ENCODE measurements around the gene RAB30.

The RAB30 gene

DNA sequence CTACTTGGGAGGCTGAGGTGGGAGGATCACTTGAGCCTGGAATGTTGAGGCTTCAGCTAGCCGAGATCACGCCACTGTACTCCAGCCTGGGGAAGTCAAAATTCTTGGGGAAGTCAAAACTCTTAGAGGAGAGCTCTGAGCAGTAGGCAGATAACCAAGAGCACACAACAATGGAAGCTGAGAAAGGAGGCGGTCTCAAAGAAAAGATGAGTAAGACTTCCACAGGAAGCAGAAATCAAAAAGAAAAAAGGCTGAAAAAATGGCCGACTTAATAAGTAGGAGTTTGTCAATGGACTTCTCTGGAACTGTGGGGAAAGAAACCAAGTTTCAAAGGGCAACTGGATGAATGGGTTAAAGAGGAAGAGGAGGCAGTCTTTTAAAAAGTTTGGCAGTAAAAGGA is 32.1 kb downstream of the RAB30 start:
- TF ChIP-seq, protein P1, sequence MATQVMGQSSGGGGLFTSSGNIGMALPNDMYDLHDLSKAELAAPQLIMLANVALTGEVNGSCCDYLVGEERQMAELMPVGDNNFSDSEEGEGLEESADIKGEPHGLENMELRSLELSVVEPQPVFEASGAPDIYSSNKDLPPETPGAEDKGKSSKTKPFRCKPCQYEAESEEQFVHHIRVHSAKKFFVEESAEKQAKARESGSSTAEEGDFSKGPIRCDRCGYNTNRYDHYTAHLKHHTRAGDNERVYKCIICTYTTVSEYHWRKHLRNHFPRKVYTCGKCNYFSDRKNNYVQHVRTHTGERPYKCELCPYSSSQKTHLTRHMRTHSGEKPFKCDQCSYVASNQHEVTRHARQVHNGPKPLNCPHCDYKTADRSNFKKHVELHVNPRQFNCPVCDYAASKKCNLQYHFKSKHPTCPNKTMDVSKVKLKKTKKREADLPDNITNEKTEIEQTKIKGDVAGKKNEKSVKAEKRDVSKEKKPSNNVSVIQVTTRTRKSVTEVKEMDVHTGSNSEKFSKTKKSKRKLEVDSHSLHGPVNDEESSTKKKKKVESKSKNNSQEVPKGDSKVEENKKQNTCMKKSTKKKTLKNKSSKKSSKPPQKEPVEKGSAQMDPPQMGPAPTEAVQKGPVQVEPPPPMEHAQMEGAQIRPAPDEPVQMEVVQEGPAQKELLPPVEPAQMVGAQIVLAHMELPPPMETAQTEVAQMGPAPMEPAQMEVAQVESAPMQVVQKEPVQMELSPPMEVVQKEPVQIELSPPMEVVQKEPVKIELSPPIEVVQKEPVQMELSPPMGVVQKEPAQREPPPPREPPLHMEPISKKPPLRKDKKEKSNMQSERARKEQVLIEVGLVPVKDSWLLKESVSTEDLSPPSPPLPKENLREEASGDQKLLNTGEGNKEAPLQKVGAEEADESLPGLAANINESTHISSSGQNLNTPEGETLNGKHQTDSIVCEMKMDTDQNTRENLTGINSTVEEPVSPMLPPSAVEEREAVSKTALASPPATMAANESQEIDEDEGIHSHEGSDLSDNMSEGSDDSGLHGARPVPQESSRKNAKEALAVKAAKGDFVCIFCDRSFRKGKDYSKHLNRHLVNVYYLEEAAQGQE (IDR thresholded peaks at IDR 0.05; ENCODE audit: insufficient replicate concordance, low read depth), result no peak
- TF ChIP-seq POLR2AphosphoS5 (IDR thresholded peaks at IDR 0.05; ENCODE audit: low read depth), result no peak
- TF ChIP-seq, protein P2, sequence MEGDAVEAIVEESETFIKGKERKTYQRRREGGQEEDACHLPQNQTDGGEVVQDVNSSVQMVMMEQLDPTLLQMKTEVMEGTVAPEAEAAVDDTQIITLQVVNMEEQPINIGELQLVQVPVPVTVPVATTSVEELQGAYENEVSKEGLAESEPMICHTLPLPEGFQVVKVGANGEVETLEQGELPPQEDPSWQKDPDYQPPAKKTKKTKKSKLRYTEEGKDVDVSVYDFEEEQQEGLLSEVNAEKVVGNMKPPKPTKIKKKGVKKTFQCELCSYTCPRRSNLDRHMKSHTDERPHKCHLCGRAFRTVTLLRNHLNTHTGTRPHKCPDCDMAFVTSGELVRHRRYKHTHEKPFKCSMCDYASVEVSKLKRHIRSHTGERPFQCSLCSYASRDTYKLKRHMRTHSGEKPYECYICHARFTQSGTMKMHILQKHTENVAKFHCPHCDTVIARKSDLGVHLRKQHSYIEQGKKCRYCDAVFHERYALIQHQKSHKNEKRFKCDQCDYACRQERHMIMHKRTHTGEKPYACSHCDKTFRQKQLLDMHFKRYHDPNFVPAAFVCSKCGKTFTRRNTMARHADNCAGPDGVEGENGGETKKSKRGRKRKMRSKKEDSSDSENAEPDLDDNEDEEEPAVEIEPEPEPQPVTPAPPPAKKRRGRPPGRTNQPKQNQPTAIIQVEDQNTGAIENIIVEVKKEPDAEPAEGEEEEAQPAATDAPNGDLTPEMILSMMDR (IDR thresholded peaks at IDR 0.05; ENCODE audit: insufficient read depth, low read length), result no peak
- TF ChIP-seq GABPA (IDR thresholded peaks at IDR 0.05; ENCODE audit: low read depth), result no peak
- no peak for TF ChIP-seq SPI1 (IDR thresholded peaks at IDR 0.05; ENCODE audit: borderline replicate concordance, low read depth)
- Histone ChIP-seq H3K4me3 (replicated peaks; ENCODE audit: insufficient read depth, low read length) (no peak overlapping the region), H3K27me3 (ENCODE audit: insufficient read depth, poor library complexity, severe bottlenecking) (no peaks in the 10 kb centered on the region), H3K27ac (replicated peaks) (no peak overlapping the region)
- no peak for DNase-seq (ENCODE audit: low read depth in 1 of 2, low spot score in 1 of 2)

DNA sequence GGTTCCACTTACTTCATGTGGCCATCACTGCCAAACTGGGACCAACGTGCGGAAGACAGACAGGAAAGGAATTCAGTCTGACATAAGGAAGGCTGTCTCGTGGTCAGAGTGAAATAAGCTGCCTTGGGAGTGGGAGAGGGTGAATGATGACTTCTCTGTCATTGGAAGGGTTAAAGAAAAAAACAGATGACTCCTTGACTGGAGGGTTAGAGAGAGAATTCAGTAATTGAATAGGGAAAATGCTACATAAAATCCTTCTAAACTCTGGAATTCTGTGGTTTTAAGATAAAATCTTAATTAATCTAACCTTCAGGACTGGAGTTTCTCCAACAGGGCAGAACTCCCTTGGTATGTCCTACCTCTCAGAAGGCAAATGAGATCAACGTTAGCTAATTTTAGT is 33.8 kb downstream of the RAB30 start:
- TF ChIP-seq POLR2AphosphoS5 (IDR thresholded peaks at IDR 0.05; ENCODE audit: low read depth), result no peak
- no peak for TF ChIP-seq SPI1 (IDR thresholded peaks at IDR 0.05; ENCODE audit: borderline replicate concordance, low read depth)
- TF ChIP-seq, protein P2 (IDR thresholded peaks at IDR 0.05; ENCODE audit: insufficient read depth, low read length), result no peak
- no peak overlapping the region for H3K4me3 ChIP-seq (replicated peaks; ENCODE audit: insufficient read depth, low read length)
- no peak for DNase-seq (ENCODE audit: low read depth in 1 of 2, low spot score in 1 of 2)
- no peaks in the 10 kb centered on the region for H3K27me3 ChIP-seq (ENCODE audit: insufficient read depth, poor library complexity, severe bottlenecking)
- H3K27ac ChIP-seq (replicated peaks), result no peak overlapping the region

DNA sequence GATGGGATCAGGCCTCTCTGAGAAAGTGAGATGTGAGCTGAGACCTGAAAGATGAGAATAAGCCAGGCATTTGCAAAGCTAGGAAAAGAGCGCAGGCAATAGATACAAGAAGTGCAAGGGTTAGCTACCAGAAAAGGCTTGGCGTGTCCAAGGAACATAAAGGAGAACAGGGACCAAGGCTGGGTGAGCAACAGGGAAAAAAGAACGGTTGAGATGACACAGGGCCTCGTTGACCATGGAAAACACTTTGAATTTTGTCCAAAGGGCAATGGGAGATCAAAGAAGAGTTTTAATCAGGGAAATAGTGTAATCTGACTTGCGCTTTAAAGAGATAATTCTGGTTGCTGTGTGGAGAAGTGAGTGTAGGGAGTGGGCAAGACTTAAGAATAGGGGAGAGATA is 35.0 kb downstream of the RAB30 start:
- no peak for DNase-seq (ENCODE audit: low read depth in 1 of 2, low spot score in 1 of 2)
- H3K4me3 ChIP-seq (replicated peaks; ENCODE audit: insufficient read depth, low read length), result no peak overlapping the region
- H3K27ac ChIP-seq (replicated peaks), result no peak overlapping the region
- TF ChIP-seq SPI1 (IDR thresholded peaks at IDR 0.05; ENCODE audit: borderline replicate concordance, low read depth) (no peak), GABPA (IDR thresholded peaks at IDR 0.05; ENCODE audit: low read depth) (no peak), POLR2AphosphoS5 (IDR thresholded peaks at IDR 0.05; ENCODE audit: low read depth) (no peak)
- TF ChIP-seq, protein P2 (IDR thresholded peaks at IDR 0.05; ENCODE audit: insufficient read depth, low read length), result no peak
- TF ChIP-seq, protein P1 (IDR thresholded peaks at IDR 0.05; ENCODE audit: insufficient replicate concordance, low read depth), result no peak
- H3K27me3 ChIP-seq (ENCODE audit: insufficient read depth, poor library complexity, severe bottlenecking), result no peaks in the 10 kb centered on the region
